ENCODE results near the gene PTPRH.
"Not testable (repeated sequence)": the region's sequence is repeated elsewhere in the genome, so short reads cannot be mapped to it uniquely, and the experiment has no call there.

Gene PTPRH

GRCh38 chr19:55227241-55228014 is 18.1 kb upstream of the PTPRH start:
- no peak overlapping the region for H3K4me3 ChIP-seq (replicated peaks; ENCODE audit: insufficient read depth, low read length)
- no peaks in the 10 kb centered on the region for H3K27me3 ChIP-seq (ENCODE audit: insufficient read depth, poor library complexity, severe bottlenecking)
- TF ChIP-seq GABPA (IDR thresholded peaks at IDR 0.05; ENCODE audit: low read depth): no peak
- TF ChIP-seq POLR2AphosphoS5 (IDR thresholded peaks at IDR 0.05; ENCODE audit: low read depth): peak; percentile 33; the same call in 1 of the 2 replicates
- DNase-seq (ENCODE audit: low read depth in 1 of 2, low spot score in 1 of 2): no peak
- H3K27ac ChIP-seq (replicated peaks): no peak overlapping the region

- TF ChIP-seq GABPA (IDR thresholded peaks at IDR 0.05; ENCODE audit: low read depth): no peak
- no peak for TF ChIP-seq SPI1 (IDR thresholded peaks at IDR 0.05; ENCODE audit: borderline replicate concordance, low read depth)
- TF ChIP-seq CTCF (IDR thresholded peaks at IDR 0.05; ENCODE audit: insufficient read depth, low read length): no peak
- TF ChIP-seq REST (IDR thresholded peaks at IDR 0.05; ENCODE audit: insufficient replicate concordance, low read depth): no peak
- no peak for TF ChIP-seq POLR2AphosphoS5 (IDR thresholded peaks at IDR 0.05; ENCODE audit: low read depth)
- no peak overlapping the region for H3K27ac ChIP-seq (replicated peaks)
Measured at GRCh38 chr19:55226788-55227187, 17.5 kb upstream of the PTPRH start.

GRCh38 chr19:55226273-55226672 is 17.0 kb upstream of the PTPRH start:
- H3K27me3 ChIP-seq (ENCODE audit: insufficient read depth, poor library complexity, severe bottlenecking): no peaks in the 10 kb centered on the region
- no peak for DNase-seq (ENCODE audit: low read depth in 1 of 2, low spot score in 1 of 2)
- no peak for TF ChIP-seq REST (IDR thresholded peaks at IDR 0.05; ENCODE audit: insufficient replicate concordance, low read depth)
- no peak for TF ChIP-seq SPI1 (IDR thresholded peaks at IDR 0.05; ENCODE audit: borderline replicate concordance, low read depth)
- no peak overlapping the region for H3K4me3 ChIP-seq (replicated peaks; ENCODE audit: insufficient read depth, low read length)
- H3K27ac ChIP-seq (replicated peaks): no peak overlapping the region

More at GRCh38 chr19:55226788-55227187, 17.5 kb upstream of the PTPRH start:
- Histone ChIP-seq H3K4me3 (replicated peaks; ENCODE audit: insufficient read depth, low read length) (no peak overlapping the region), H3K27me3 (ENCODE audit: insufficient read depth, poor library complexity, severe bottlenecking) (no peaks in the 10 kb centered on the region)
- DNase-seq (ENCODE audit: low read depth in 1 of 2, low spot score in 1 of 2): no peak

- no peak for TF ChIP-seq REST (IDR thresholded peaks at IDR 0.05; ENCODE audit: insufficient replicate concordance, low read depth)
- no peak for TF ChIP-seq GABPA (IDR thresholded peaks at IDR 0.05; ENCODE audit: low read depth)
- no peak for TF ChIP-seq CTCF (IDR thresholded peaks at IDR 0.05; ENCODE audit: insufficient read depth, low read length)
- peak; percentile 65; the same call in 1 of the 2 replicates for TF ChIP-seq POLR2AphosphoS5 (IDR thresholded peaks at IDR 0.05; ENCODE audit: low read depth)
- peak in 1 of 2 experiments; percentile 26 for DNase-seq (ENCODE audit: low read depth in 1 of 2, low spot score in 1 of 2)
- no peaks in the 10 kb centered on the region for H3K27me3 ChIP-seq (ENCODE audit: insufficient read depth, poor library complexity, severe bottlenecking)
Measured at GRCh38 chr19:55225415-55225958, 16.2 kb upstream of the PTPRH start.

GRCh38 chr19:55224679-55225414 is 15.5 kb upstream of the PTPRH start:
- not testable (repeated sequence) for DNase-seq (ENCODE audit: low read depth in 1 of 2, low spot score in 1 of 2); H3K27ac ChIP-seq (replicated peaks); H3K4me3 ChIP-seq (replicated peaks; ENCODE audit: insufficient read depth, low read length); H3K27me3 ChIP-seq (ENCODE audit: insufficient read depth, poor library complexity, severe bottlenecking)

More at GRCh38 chr19:55225415-55225958, 16.2 kb upstream of the PTPRH start:
- H3K27ac ChIP-seq (replicated peaks): no peak overlapping the region
- H3K4me3 ChIP-seq (replicated peaks; ENCODE audit: insufficient read depth, low read length): no peak overlapping the region

All from HL-60 (cell line).